ENCODE results near the gene MESP2. TPM values are rescaled to one million over a fixed set of nuclear protein-coding genes. Genes with fewer than 3 reads are reported as not detected.

Gene MESP2
- polyA plus RNA-seq, 1 of the 3 experiments (the other 2 are of a cell fraction), result 0.31 TPM

DNA sequence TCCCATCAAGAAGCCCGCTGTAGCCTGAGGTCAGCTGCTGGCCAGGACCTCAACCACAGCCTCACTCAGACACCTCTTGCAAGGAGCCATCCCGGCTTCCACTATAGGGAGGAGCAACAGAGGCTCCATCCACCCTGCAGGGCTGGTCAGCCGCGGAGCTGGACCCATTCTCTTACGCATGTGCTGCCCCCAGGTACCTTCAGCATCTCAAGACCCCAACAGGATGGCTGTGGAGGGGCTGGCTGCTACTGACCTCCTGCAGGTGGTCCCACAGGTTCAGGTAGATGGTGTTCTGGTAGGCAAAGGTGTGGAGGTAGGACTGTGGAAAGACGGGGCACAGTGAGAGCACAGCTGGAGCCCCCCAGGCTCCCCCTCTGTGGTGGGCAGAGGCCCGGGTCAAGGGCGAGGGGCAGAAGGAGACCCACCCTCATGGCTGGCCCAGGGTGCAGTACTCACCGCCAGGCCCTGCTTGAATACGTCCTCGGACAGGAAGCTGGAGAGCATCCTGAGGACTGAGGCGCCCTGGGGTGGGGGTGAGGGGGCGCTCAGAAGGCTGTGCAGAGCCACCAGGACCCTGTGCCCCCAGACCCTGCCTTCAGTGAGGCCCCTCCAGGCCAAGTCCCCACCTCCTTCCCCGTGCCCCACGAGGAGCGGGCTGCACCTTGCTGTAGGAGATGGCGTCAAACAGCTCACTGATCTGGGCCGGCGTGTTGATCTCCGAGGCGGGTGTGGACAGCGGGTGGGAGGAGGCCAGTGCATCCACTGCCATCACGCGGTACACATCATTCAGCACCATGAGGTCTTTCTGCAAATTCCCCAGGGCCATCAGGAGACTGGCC, 27.1 kb downstream of the MESP2 start (continued):
- TF ChIP-seq, protein P1, sequence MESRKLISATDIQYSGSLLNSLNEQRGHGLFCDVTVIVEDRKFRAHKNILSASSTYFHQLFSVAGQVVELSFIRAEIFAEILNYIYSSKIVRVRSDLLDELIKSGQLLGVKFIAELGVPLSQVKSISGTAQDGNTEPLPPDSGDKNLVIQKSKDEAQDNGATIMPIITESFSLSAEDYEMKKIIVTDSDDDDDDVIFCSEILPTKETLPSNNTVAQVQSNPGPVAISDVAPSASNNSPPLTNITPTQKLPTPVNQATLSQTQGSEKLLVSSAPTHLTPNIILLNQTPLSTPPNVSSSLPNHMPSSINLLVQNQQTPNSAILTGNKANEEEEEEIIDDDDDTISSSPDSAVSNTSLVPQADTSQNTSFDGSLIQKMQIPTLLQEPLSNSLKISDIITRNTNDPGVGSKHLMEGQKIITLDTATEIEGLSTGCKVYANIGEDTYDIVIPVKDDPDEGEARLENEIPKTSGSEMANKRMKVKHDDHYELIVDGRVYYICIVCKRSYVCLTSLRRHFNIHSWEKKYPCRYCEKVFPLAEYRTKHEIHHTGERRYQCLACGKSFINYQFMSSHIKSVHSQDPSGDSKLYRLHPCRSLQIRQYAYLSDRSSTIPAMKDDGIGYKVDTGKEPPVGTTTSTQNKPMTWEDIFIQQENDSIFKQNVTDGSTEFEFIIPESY (IDR thresholded peaks at IDR 0.05; ENCODE audit: borderline replicate concordance, low read depth), result no peak
- TF ChIP-seq CHD2 (IDR thresholded peaks at IDR 0.05; ENCODE audit: low read length, partially characterized antibody) (no peak), EP300 (IDR thresholded peaks at IDR 0.05; ENCODE audit: borderline replicate concordance in 1 of 2, low read depth in 1 of 2, low read length in 1 of 2) (no peak), POLR2AphosphoS5 (IDR thresholded peaks at IDR 0.05; ENCODE audit: low read depth, low read length) (no peak)
- TF ChIP-seq, protein P2, sequence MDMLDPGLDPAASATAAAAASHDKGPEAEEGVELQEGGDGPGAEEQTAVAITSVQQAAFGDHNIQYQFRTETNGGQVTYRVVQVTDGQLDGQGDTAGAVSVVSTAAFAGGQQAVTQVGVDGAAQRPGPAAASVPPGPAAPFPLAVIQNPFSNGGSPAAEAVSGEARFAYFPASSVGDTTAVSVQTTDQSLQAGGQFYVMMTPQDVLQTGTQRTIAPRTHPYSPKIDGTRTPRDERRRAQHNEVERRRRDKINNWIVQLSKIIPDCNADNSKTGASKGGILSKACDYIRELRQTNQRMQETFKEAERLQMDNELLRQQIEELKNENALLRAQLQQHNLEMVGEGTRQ (IDR thresholded peaks at IDR 0.05; ENCODE audit: borderline replicate concordance, low read depth, low read length), result no peak

DNA sequence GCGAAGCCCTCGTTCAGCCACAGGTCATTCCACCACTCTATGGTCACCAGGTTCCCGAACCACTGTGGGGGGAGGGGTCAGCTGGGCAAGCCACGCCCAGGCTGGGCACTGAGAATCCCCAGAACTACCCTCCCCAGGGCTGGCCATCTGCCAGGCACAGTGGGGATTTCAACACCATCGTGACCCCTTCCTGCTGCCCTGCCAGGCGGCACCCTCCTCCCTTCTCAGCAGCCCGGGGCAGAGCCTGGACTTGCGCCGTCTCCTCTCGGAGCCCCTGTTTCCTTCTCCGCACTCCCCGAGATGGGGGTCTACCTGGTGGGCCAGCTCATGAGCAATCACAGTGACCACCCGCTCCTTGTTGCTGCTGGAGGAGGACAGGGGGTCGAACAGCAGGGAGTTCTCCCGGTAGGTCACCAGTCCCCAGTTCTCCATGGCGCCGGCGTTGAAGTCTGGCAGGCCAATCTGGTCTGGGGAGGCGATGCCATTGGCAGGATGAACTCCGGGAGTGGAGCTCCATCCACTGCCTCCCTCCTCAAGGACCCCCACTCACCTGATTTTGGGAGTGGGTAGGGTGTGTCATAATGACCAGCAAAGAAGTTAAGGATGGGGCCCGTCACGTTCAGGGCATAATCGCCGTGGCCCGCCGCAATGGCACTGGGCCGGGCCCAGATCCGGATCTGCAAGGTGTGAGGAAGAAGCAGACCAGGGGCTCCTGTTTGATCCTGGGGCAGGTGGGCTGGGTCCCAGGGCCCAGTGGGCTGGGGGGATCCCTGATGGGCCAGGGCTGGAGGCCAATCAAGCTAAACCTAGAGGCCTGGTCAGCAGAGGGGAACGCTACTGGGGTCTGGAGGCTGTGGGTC, 28.0 kb downstream of the MESP2 start:
- Histone ChIP-seq H3K4me1 (ENCODE audit: control insufficient read depth in 1 of 2, insufficient read depth in 2 of 2, low read depth in 1 of 2, low read length in 1 of 2) (no peaks in the 10 kb centered on the region), H3K4me3 (ENCODE audit: low read depth in 2 of 2, low read length in 1 of 2) (no peak overlapping the region), H3K4me2 (no peak overlapping the region), H3K36me3 (replicated peaks in 1 of 2; ENCODE audit: control insufficient read depth in 1 of 2, insufficient read depth in 2 of 2, low read length in 1 of 2) (peaks cover 0 to 13% of the 10 kb centered on the region in 2 experiments), H3K9me2 (no peaks in the 10 kb centered on the region), H4K20me1 (ENCODE audit: insufficient read depth) (no peaks in the 10 kb centered on the region), H3K27ac (ENCODE audit: low read depth in 2 of 2, low read length in 1 of 2) (no peak overlapping the region), H3F3A (replicated peaks; ENCODE audit: insufficient read depth) (no peaks in the 10 kb centered on the region), H3K9ac (no peak overlapping the region), H2AFZ (ENCODE audit: low read depth) (no peak overlapping the region), H3K79me2 (ENCODE audit: insufficient read depth) (no peaks in the 10 kb centered on the region), H3K9me3 (no peaks in the 10 kb centered on the region), H3K27me3 (ENCODE audit: insufficient read depth) (no peaks in the 10 kb centered on the region)
- ChIA-PET POLR2A (no interaction called here), CTCF (interaction anchor here (1.5 to 1.8 kb wide), 2 partner anchors 44 to 71 kb away, joined by 5 to 10 read pairs; no protein-coding TSS in a partner anchor)
- WGBS (ENCODE audit: low lambda C conversion rate), result 89% methylated on average over 13 of the region's 29 CpGs
- no peak for TF ChIP-seq SIN3A (IDR thresholded peaks at IDR 0.05; ENCODE audit: borderline replicate concordance, low read depth, low read length)
- TF ChIP-seq, protein P3, sequence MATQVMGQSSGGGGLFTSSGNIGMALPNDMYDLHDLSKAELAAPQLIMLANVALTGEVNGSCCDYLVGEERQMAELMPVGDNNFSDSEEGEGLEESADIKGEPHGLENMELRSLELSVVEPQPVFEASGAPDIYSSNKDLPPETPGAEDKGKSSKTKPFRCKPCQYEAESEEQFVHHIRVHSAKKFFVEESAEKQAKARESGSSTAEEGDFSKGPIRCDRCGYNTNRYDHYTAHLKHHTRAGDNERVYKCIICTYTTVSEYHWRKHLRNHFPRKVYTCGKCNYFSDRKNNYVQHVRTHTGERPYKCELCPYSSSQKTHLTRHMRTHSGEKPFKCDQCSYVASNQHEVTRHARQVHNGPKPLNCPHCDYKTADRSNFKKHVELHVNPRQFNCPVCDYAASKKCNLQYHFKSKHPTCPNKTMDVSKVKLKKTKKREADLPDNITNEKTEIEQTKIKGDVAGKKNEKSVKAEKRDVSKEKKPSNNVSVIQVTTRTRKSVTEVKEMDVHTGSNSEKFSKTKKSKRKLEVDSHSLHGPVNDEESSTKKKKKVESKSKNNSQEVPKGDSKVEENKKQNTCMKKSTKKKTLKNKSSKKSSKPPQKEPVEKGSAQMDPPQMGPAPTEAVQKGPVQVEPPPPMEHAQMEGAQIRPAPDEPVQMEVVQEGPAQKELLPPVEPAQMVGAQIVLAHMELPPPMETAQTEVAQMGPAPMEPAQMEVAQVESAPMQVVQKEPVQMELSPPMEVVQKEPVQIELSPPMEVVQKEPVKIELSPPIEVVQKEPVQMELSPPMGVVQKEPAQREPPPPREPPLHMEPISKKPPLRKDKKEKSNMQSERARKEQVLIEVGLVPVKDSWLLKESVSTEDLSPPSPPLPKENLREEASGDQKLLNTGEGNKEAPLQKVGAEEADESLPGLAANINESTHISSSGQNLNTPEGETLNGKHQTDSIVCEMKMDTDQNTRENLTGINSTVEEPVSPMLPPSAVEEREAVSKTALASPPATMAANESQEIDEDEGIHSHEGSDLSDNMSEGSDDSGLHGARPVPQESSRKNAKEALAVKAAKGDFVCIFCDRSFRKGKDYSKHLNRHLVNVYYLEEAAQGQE (IDR thresholded peaks at IDR 0.05; ENCODE audit: low read depth, low read length), result no peak
- TF ChIP-seq GABPA (IDR thresholded peaks at IDR 0.05; ENCODE audit: low read depth), result no peak
- TF ChIP-seq ELF1 (IDR thresholded peaks at IDR 0.05), result no peak
- TF ChIP-seq TAF1 (IDR thresholded peaks at IDR 0.05; ENCODE audit: borderline replicate concordance, low read depth, low read length), result no peak
- no peak for DNase-seq

Data from SK-N-SH (cell line).